Ovary (tissue), 9 donors: ENCODE measurements around the gene GPS1. TPM values are rescaled to one million over a fixed set of nuclear protein-coding genes. Genes with fewer than 3 reads are reported as not detected.
A peak's percentile ranks its signal among the peaks of the same experiment; 100 is the strongest.
"Not testable (repeated sequence)": the region's sequence is repeated elsewhere in the genome, so short reads cannot be mapped to it uniquely, and the experiment has no call there.

ENCODE experiments used
- DNase-seq, 5 donors: peaks; one replicate each; pipeline ENCODE4 v3.0.0-alpha.2; 2019 to 2020
- H3K27ac ChIP-seq, 2 donors: fragments of 200-600 bp; one replicate each; pipeline versions ENCODE4 v1.5.1 to v1.8.0; 2019 to 2022
- H3K27me3 ChIP-seq: fragments of 200-600 bp; one replicate; pipeline ENCODE4 v1.8.0; 2022
- H3K36me3 ChIP-seq: fragments of 200-600 bp; sonication (generic); one replicate; pipeline ENCODE4 v1.5.1; 2019
- H3K4me1 ChIP-seq: one replicate; pipeline ENCODE4 v1.8.1; 2013; ENCODE audit warnings: mild to moderate bottlenecking, moderate library complexity; ENCODE audit not compliant: insufficient read depth
- H3K4me3 ChIP-seq: fragments of 200-600 bp; sonication (generic); one replicate; pipeline ENCODE4 v1.5.1; 2017
- H3K9me3 ChIP-seq, 2 donors: fragments of 200-600 bp in 1 of 2; sonication (generic) in 1 of 2; one replicate each; pipeline versions ENCODE4 v1.5.1 to v1.8.1; 2013 to 2019; ENCODE audit warnings: mild to moderate bottlenecking in 1 of 2, moderate library complexity in 1 of 2
- CTCF ChIP-seq, 3 donors: fragments of 450-650 bp in 2 of 3; fragments of 200-600 bp in 1 of 3; IDR thresholded peaks; one replicate each; pipeline versions ENCODE4 v1.5.1 to v1.8.0; 2016 to 2022; ENCODE audit warnings: antibody characterized with exemption in 3 of 3, mild to moderate bottlenecking in 1 of 3
- EP300 ChIP-seq: sonication (generic); formaldehyde crosslinking; IDR thresholded peaks from one replicate; pipeline ENCODE4 v1.6.1; 2017; ENCODE audit warnings: antibody characterized with exemption
- POLR2A ChIP-seq: fragments of 450-650 bp; IDR thresholded peaks from one replicate; pipeline ENCODE4 v1.6.1; 2017; ENCODE audit warnings: antibody characterized with exemption, mild to moderate bottlenecking, moderate library complexity
- WGBS, 3 donors: extraction: QIAGEN DNeasy Blood & Tissue Kit in 1 of 3; methylation state at CpG; one replicate each; pipeline versions ENCODE4 v1.1.5 to v1.1.7; 2013 to 2017; 5-methylcytosine and 5-hydroxymethylcytosine counted together
- intact Hi-C, 4 donors: fragments of 100-400 bp; cut with DNase I; formaldehyde crosslinking; loops; one replicate each; pipeline versions ENCODE4 v1.11.0 to v1.15.1; 2022 to 2023
- polyA plus RNA-seq, 2 donors: library from polyadenylated mRNA; stranded (reverse); fragments of 200-250 nt in 1 of 2; fragments of 350-450 nt in 1 of 2; fragmentation: Illumina TruSeq in 1 of 2; extraction: RNeasy Lipid Tissue Mini Kit (QIAGEN cat#74804) in 1 of 2; gene quantifications; one replicate each; pipeline ENCODE4 v1.2.3, GENCODE V29; 2013 to 2014
- total RNA-seq, 7 donors: library from RNA; depleted of rRNA in 2 of 7; stranded (reverse); fragments of >200 nt in 2 of 7; fragmentation: NEBNext Ultra II Directional in 3 of 7; extraction: Animal tissue kit (Norgen Biotek cat#: 25700) in 3 of 7; gene quantifications; one replicate each; pipeline versions ENCODE4 v1.1.0 to v1.2.4, GENCODE V29; 2016 to 2023
- donor health status: DM: no; HTN: no; CAD: no; lungs with moderate emphysema.
- donor health status: DM: no; HTN: no; CAD: no.
- donor health status: Bipolar disorder and iron deficiency.
- donor health status: DM: yes; HTN: yes; CAD: no.
- donor health status: DM: no; HTN: no; CAD: no.
- donor health status: DM: yes; HTN: yes; CAD: no.

The GPS1 gene
- total and polyA plus RNA-seq, 9 donors, result 12.4 to 96.2 (median 77.8) TPM

GRCh38 chr17:82036634-82037091 lies 15.0 kb upstream of the GPS1 start:
- peak overlapping the region; percentile 58 to 91 for H3K27ac ChIP-seq
- TF ChIP-seq CTCF (IDR thresholded peaks at IDR 0.05), result no peak
- TF ChIP-seq EP300, result no peak
- TF ChIP-seq POLR2A, result no peak
- WGBS, 3 donors, result 24 to 47% (median 28%) methylated on average over 11 to 23 of the region's 23 CpGs
- H3K4me3 ChIP-seq, result peak overlapping the region; percentile 75
- H3K4me1 ChIP-seq, result peaks cover 8% of the 10 kb centered on the region
- peak in 1 of 5 donors; percentile 61 for DNase-seq
- no peaks in the 10 kb centered on the region for H3K9me3 ChIP-seq
- intact Hi-C loops, result no loop called here
- no peaks in the 10 kb centered on the region for H3K27me3 ChIP-seq
- H3K36me3 ChIP-seq, result no peaks in the 10 kb centered on the region

GRCh38 chr17:82037092-82037888 lies 14.4 kb upstream of the GPS1 start, which contains the start of gene DCXR:
DCXR (minus strand) TSS chr17:82037697; CDS start chr17:82037682, 15 bp downstream.
- no peaks in the 10 kb centered on the region for H3K27me3 ChIP-seq
- WGBS, 3 donors, result 0 to 1% (median 0%) methylated on average over 79 to 92 of the region's 92 CpGs
- H3K4me1 ChIP-seq, result peaks cover 8% of the 10 kb centered on the region
- no peaks in the 10 kb centered on the region for H3K9me3 ChIP-seq
- peak; percentile 72 to 95 (median 85) for TF ChIP-seq CTCF (IDR thresholded peaks at IDR 0.05)
- no peak for TF ChIP-seq EP300
- TF ChIP-seq POLR2A, result peak; percentile 96
- peak; percentile 94 to 98 (median 96) for DNase-seq
- peak within 1 kb of the TSS; percentile 58 to 91 for H3K27ac ChIP-seq
- H3K4me3 ChIP-seq, result peak within 1 kb of the TSS; percentile 75
- no peaks in the 10 kb centered on the region for H3K36me3 ChIP-seq
- intact Hi-C loops, result no loop called here

GRCh38 chr17:82037889-82038195 lies 13.9 kb upstream of the GPS1 start:
- H3K9me3 ChIP-seq, result no peaks in the 10 kb centered on the region
- peak overlapping the region in 1 of 2 donors; percentile 91 for H3K27ac ChIP-seq
- H3K4me1 ChIP-seq, result peaks cover 8% of the 10 kb centered on the region
- TF ChIP-seq EP300 (peak; percentile 23), POLR2A (no peak), CTCF (IDR thresholded peaks at IDR 0.05) (no peak)
- H3K27me3 ChIP-seq, result no peaks in the 10 kb centered on the region
- peak overlapping the region; percentile 75 for H3K4me3 ChIP-seq
- WGBS, 3 donors, result 4 to 5% (median 5%) methylated on average over 10 of the region's 10 CpGs
- no peaks in the 10 kb centered on the region for H3K36me3 ChIP-seq
- intact Hi-C loops, result no loop called here
- no peak for DNase-seq

GRCh38 chr17:82038796-82039409 lies 12.8 kb upstream of the GPS1 start:
- H3K36me3 ChIP-seq, H3K4me1 ChIP-seq, H3K4me3 ChIP-seq, H3K27me3 ChIP-seq, intact Hi-C loops, H3K27ac ChIP-seq, H3K9me3 ChIP-seq: not testable (repeated sequence)
- WGBS, 3 donors, result 42 to 58% (median 55%) methylated on average over 16 of the region's 16 CpGs
- peak in 1 of 5 donors; percentile 73 for DNase-seq
